Measurements from ENCODE around the gene OPRM1. TPM values are rescaled to one million over a fixed set of nuclear protein-coding genes. Genes with fewer than 3 reads are reported as not detected.

The OPRM1 gene
- total RNA-seq, 1 donor from 2014 or later: not detected

GRCh38 chr6:154080461-154081189 is 41.6 kb downstream of the OPRM1 start:
- no peak for DNase-seq (ENCODE audit: low read depth, low spot score)

DNA sequence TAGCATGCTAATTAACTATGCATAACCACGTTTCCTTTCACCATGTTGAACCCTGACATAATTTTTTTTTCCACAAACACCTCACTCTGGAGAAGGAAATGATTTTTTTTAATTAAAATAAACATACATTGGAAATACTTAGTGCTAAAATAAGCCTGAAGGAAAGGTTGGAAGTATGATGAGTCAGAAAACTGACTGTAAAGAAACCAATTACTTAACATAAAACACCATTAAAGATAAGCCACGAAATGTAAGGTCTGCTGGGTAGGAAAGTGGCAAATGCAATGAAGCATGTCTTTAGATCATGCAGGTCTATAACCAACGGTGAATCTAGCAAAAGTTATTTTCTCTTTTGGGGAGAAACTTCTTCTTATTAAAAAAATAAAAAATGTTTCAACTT is 47.5 kb downstream of the OPRM1 start:
- DNase-seq (ENCODE audit: low read depth, low spot score): no peak

GRCh38 chr6:154092326-154092962 is 53.4 kb downstream of the OPRM1 start:
- no peak for DNase-seq (ENCODE audit: low read depth, low spot score)

DNA sequence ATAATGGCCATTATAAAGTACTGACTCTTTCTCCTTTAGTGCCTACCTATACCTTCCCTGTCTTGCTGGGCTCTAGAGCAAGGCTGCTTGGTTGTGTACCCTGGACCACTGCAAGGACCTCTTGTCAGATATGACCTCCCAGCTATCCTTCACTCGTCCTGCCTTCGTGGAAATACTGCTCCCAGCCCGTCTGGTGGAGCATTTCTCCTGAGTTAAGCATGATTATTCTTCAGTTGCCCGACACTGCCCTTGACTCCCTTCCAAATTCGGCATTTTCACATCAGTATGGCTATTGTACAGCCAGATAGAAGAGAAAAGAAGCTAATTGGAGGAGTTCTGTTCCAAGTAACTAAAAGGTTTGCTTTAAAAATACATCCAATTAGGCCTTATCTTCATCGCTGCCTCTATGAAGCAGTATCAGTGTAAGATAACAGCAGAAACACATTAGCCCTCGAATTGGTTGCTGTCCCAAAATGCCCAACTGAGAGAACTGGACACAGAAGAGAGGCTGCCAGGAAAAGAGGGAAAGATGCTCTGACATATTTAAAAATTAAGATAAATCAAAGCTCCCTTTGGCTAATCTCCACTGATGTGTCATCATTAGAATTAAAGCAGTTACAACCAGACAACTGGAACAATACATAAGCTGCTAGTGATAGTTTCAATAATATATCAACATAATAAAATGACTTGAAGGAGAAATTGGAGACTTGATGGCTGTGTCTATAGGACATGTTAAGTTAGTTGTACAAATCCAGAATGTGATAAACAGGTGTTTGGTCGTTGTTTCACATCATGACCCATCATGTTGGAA is 54.4 kb downstream of the OPRM1 start:
- DNase-seq (ENCODE audit: low read depth, low spot score): no peak

DNA sequence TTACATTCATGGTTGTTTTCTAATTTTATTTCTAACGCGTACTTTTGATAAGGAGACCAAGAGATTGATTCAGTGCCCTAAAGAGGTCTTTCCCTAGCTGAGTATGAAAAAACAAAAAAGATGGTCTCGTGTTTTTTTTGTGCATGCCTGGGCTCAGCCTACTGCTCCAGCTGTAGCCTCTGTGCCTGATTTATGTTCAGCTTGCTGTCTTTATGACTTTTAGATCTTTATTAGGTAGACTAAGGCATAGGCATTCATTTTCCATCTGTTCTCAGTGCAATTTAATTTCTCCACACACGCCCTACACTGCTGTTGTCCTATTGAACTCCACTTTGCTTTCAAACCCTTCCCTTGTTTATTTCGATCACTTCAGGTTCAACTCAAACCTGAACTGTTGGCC is 56.5 kb downstream of the OPRM1 start:
- DNase-seq (ENCODE audit: low read depth, low spot score): no peak

- no peak for DNase-seq (ENCODE audit: low read depth, low spot score)
Observed at GRCh38 chr6:154096316-154096715, 57.3 kb downstream of the OPRM1 start.

GRCh38 chr6:154096834-154097233 is 57.8 kb downstream of the OPRM1 start:
- no peak for DNase-seq (ENCODE audit: low read depth, low spot score)

DNA sequence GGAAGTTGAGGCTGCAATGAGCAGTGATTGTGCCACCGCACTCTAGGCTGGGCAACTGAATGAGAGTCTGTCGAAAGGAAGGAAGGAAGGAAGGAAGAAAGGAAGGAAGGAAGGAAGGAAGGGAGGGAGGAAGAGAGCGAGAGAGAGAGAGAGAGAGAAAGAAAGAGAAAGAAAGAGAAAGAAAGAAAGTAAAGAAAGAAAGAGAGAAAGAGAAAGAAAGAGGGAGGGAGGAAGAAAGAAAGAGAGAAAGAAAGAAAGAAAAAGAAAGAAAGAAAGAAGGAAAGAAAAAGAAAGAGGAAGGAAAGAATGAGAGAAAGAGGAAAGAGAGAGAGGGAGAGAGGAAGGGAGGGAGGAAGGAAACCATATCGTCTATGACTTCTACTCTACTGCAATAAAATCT is 60.2 kb downstream of the OPRM1 start:
- no peak for DNase-seq (ENCODE audit: low read depth, low spot score)

GRCh38 chr6:154106251-154106650 is 67.2 kb downstream of the OPRM1 start:
- DNase-seq (ENCODE audit: low read depth, low spot score): no peak

DNA sequence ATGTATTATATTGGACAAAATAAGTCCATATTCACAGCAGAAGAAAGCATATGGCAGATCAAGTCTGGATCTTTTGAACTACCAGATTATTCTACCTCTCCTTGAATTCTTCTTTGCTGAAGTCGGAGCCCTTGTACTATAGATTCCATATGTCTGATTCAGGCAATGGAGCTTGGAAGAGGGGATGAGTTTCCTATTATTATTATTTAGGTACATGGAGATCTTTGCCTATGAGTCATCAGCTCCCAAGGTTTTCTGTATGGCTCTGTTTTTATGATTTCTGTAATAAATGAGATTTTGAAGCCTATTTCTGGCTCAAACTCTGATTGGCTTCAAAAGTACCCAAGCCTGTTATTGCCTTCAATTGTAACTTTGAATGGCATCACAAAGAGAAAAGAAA is 72.0 kb downstream of the OPRM1 start:
- no peak for DNase-seq (ENCODE audit: low read depth, low spot score)

DNA sequence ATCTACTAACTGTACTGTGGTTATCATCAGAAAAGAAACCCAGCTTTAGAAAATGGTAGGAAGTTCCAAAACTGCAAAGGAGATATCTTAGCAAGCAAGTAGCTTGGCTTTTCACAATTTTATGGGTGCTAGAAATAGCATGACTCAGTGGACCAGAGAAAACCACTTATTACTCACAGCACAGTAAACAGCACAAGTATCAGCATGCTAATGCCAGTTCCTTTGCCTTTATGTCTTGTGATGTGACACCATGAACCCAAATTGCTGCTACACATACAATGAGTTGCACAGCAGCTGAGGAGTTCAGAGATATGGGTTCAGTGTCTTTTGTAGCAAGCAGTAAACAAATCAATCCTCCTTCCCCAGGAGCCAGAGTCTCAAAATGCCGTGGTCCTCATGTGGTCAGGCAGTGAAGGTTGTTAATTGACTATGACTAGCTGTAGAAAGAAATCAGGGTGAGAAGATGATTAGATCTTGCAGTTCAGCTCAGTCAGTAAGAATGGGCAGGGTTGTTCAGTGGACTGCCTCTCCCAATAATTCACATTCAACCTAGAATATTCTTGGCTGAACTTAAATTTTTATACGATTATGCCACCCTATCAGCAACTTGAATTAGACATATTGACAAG is 73.3 kb downstream of the OPRM1 start:
- DNase-seq (ENCODE audit: low read depth, low spot score): no peak

DNA sequence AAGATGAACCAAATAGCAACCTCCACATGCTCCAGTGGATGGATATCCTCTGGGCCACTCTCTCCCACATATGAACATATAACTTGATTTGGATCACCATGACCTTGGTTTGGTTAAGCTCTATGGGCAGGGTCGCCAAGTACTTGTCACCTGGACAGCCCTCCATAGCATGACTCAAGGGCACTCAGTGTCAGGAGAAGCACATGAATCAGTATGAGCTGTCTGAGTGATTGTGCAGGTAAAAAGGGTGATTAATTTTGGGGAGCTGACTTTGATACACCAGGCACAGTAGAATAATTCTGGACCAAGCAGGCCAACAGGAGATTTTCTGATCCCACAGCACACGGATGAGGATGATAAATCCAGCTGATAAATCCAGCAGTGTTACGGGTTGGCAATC is 74.4 kb downstream of the OPRM1 start:
- DNase-seq (ENCODE audit: low read depth, low spot score): no peak

GRCh38 chr6:154117485-154117884 is 78.4 kb downstream of the OPRM1 start:
- no peak for DNase-seq (ENCODE audit: low read depth, low spot score)

- no peak for DNase-seq (ENCODE audit: low read depth, low spot score)
Observed at GRCh38 chr6:154122195-154122925, 83.3 kb downstream of the OPRM1 start.

DNA sequence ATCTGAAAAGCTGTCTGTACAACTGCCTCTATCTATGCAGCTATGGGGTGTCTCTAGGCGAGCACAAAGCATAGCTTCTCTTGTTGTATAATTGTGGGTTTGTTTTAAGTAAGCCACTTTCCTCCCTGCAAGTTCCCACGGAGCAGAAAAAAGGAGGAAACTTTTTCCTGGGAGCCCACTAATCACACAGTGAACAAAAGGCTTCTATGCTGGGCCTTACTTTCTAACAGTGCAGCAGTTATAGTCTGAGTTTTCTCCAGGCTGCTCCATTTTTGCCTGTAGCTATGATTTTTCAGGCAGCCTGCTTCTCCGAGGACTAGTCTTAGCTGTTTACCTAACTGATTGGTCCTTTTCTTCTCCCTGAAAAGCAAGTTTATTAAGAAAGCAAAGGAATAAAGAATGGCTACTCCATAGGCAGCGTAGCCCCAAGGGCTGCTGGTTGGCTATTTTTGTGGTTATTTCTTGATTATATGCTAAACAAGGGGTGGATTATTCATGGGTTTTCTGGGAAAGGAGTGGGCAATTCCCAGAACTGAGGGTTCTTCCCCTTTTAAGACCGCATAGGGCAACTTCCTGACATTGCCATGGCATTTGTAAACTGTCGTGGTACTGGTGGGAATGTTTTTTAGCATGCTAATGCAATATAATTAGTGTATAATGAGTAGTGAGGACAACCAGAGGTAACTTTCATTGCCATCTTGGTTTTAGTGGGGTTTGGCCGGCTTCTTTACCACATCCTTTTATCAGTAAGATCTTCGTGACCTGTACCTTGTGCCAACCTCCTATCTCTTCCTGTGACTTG is 84.3 kb downstream of the OPRM1 start:
- DNase-seq (ENCODE audit: low read depth, low spot score): no peak

- no peak for DNase-seq (ENCODE audit: low read depth, low spot score)
Observed at GRCh38 chr6:154125421-154125820, 86.4 kb downstream of the OPRM1 start.

DNA sequence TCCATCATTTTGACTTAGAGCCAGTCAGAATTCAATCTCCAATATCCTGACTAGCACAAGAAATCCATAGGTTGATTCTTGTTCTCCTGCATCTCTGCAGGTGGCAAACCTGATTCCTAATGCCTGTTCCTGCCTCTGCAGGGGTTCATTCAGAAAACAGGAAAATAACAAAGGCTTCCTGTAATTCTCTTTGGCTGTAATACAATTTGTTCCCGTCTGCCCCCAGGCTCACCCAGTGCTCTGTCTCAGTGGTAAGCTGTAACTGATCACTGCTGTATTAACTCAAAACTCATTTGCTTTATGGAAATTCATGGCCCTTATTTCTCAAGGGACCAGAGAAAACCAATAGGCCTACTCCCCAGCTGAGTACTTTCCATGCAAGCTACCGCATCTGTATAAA is 88.6 kb downstream of the OPRM1 start:
- DNase-seq (ENCODE audit: low read depth, low spot score): no peak

- DNase-seq (ENCODE audit: low read depth, low spot score): no peak
Observed at GRCh38 chr6:154134471-154135147, 95.6 kb downstream of the OPRM1 start.

GRCh38 chr6:154138793-154139192 is 99.8 kb downstream of the OPRM1 start:
- no peak for DNase-seq (ENCODE audit: low read depth, low spot score)

DNA sequence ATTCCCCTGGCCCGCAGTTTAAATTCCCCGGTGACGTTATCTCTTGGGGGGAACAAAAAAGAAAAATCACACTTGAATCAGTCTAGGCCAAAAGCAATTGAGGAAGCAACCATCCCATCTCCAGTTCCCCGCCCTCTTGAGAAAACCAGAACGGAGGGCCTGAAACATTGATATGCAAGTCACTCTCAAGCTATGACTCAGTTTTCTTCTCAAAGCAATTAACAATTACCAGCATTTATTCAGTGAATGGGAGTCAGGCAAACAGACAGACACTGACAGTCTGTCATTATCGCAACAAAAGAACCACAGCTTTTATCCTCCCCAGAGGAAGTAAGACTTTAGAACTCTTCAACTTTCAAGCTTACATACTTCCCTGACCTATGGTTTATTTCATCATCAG is 100.9 kb downstream of the OPRM1 start:
- no peak for DNase-seq (ENCODE audit: low read depth, low spot score)
